Sciatic nerve (tissue), 2 donors: Measurements from ENCODE around the gene HS3ST3B1. TPM values are rescaled to one million over a fixed set of nuclear protein-coding genes. Genes with fewer than 3 reads are reported as not detected.

Source experiments
- ATAC-seq: fragments of 200-7000 bp; cut with Tn5 transposase; one replicate; pipeline ENCODE4 v1.9.1; 2020; ENCODE audit warnings: mild to moderate bottlenecking, moderate library complexity
- DNase-seq: peaks from one replicate; pipeline ENCODE4 v3.0.0-alpha.2; 2020; ENCODE audit warnings: low spot score
- intact Hi-C: fragments of 100-400 bp; cut with DNase I; formaldehyde crosslinking; loops from one replicate; pipeline ENCODE4 v1.14.2; 2022
- total RNA-seq: library from RNA; stranded (reverse); fragmentation: NEBNext Ultra II Directional; extraction: Animal tissue kit (Norgen Biotek cat#: 25700); gene quantifications from one replicate; pipeline ENCODE4 v1.2.1, GENCODE V29; 2021
- donor health status: DM: no; HTN: no; CAD: no.
- donor health status: DM: no; HTN: no; CAD: no.

The HS3ST3B1 gene
- total RNA-seq, 1 donor from 2014 or later = 1.2 TPM

GRCh38 chr17:14301279-14302090, 604 bp downstream of the HS3ST3B1 start:
- intact Hi-C loops = loop anchor here (2.0 kb wide), 1 partner anchor 35 kb away; no protein-coding TSS in a partner anchor
- ATAC-seq = no peak
- no peak for DNase-seq

- intact Hi-C loops = loop anchor here (2.0 kb wide), 1 partner anchor 35 kb away; no protein-coding TSS in a partner anchor
- ATAC-seq (no peak), DNase-seq (no peak)
Observed at GRCh38 chr17:14302091-14302430, 1.2 kb downstream of the HS3ST3B1 start.

GRCh38 chr17:14302431-14303099, 1.7 kb downstream of the HS3ST3B1 start:
- peak; percentile 79 for ATAC-seq
- intact Hi-C loops = loop anchor here (2.0 kb wide), 1 partner anchor 34 kb away; no protein-coding TSS in a partner anchor

GRCh38 chr17:14303343-14304221, 2.7 kb downstream of the HS3ST3B1 start:
- intact Hi-C loops = loop anchor here (2.0 kb wide), 1 partner anchor 33 kb away; no protein-coding TSS in a partner anchor
- ATAC-seq (no peak), DNase-seq (no peak)

More at GRCh38 chr17:14302431-14303099, 1.7 kb downstream of the HS3ST3B1 start:
- peak; percentile 87 for DNase-seq

- ATAC-seq (no peak), DNase-seq (no peak)
- intact Hi-C loops = no loop called here
Observed at GRCh38 chr17:14304222-14304772, 3.4 kb downstream of the HS3ST3B1 start.

GRCh38 chr17:14304773-14305517, 4.1 kb downstream of the HS3ST3B1 start:
- intact Hi-C loops = no loop called here
- DNase-seq (no peak), ATAC-seq (no peak)

GRCh38 chr17:14305785-14306496, 5.1 kb downstream of the HS3ST3B1 start:
- ATAC-seq (no peak), DNase-seq (no peak)
- intact Hi-C loops = no loop called here

GRCh38 chr17:14306596-14306995, 5.7 kb downstream of the HS3ST3B1 start:
- ATAC-seq (no peak), DNase-seq (no peak)
- intact Hi-C loops = no loop called here

GRCh38 chr17:14307560-14308024, 6.7 kb downstream of the HS3ST3B1 start:
- DNase-seq (no peak), ATAC-seq (no peak)
- intact Hi-C loops = no loop called here

- no peak for ATAC-seq
- DNase-seq = no peak
- intact Hi-C loops = no loop called here
Observed at GRCh38 chr17:14308636-14308964, 7.7 kb downstream of the HS3ST3B1 start.

GRCh38 chr17:14308965-14309879, 8.3 kb downstream of the HS3ST3B1 start:
- peak; percentile 87 for DNase-seq
- intact Hi-C loops = no loop called here
- ATAC-seq = peak; percentile 99

GRCh38 chr17:14310101-14310500, 9.2 kb downstream of the HS3ST3B1 start:
- intact Hi-C loops = no loop called here
- no peak for ATAC-seq
- DNase-seq = no peak

- DNase-seq (no peak), ATAC-seq (no peak)
- intact Hi-C loops = no loop called here
Observed at GRCh38 chr17:14310605-14311004, 9.7 kb downstream of the HS3ST3B1 start.

GRCh38 chr17:14311186-14311705, 10.4 kb downstream of the HS3ST3B1 start:
- intact Hi-C loops = no loop called here
- DNase-seq = no peak
- ATAC-seq = no peak

- DNase-seq (no peak), ATAC-seq (no peak)
- intact Hi-C loops = no loop called here
Observed at GRCh38 chr17:14311981-14312380, 11.1 kb downstream of the HS3ST3B1 start.

- no peak for ATAC-seq
- intact Hi-C loops = no loop called here
- DNase-seq = no peak
Observed at GRCh38 chr17:14312522-14312921, 11.6 kb downstream of the HS3ST3B1 start.
